ENCODE results near the gene SEZ6L.

The SEZ6L gene

GRCh38 chr22:26322179-26322905, 153.1 kb downstream of the SEZ6L start:
- peaks cover 0 to 4% (median 0%) of the 10 kb centered on the region in 5 donors for H3K4me1 ChIP-seq (ENCODE audit: control insufficient read depth in 5 of 5, insufficient read depth in 5 of 5, low read length in 5 of 5)
- H3K4me3 ChIP-seq (ENCODE audit: low read depth in 1 of 5, low read length in 5 of 5), result no peak overlapping the region

GRCh38 chr22:26323013-26323412, 153.8 kb downstream of the SEZ6L start:
- Histone ChIP-seq H3K4me1 (ENCODE audit: control insufficient read depth in 5 of 5, insufficient read depth in 5 of 5, low read length in 5 of 5) (peaks cover 0 to 4% (median 0%) of the 10 kb centered on the region in 5 donors), H3K9me3 (ENCODE audit: control insufficient read depth in 5 of 5, low read length in 5 of 5) (peaks cover 0 to 2% (median 0%) of the 10 kb centered on the region in 5 donors), H3K27ac (ENCODE audit: low read depth, low read length) (no peak overlapping the region), H3K27me3 (ENCODE audit: control insufficient read depth in 5 of 5, insufficient read depth in 4 of 5, low read length in 5 of 5) (peaks cover 6 to 28% (median 18%) of the 10 kb centered on the region in 5 donors), H3K4me3 (ENCODE audit: low read depth in 1 of 5, low read length in 5 of 5) (no peak overlapping the region), H3K9ac (ENCODE audit: low read length in 5 of 5) (no peak overlapping the region), H3K36me3 (ENCODE audit: control insufficient read depth in 5 of 5, insufficient read depth in 5 of 5, low read length in 5 of 5) (no peaks in the 10 kb centered on the region)

More at GRCh38 chr22:26322179-26322905, 153.1 kb downstream of the SEZ6L start:
- Histone ChIP-seq H3K36me3 (ENCODE audit: control insufficient read depth in 5 of 5, insufficient read depth in 5 of 5, low read length in 5 of 5) (no peaks in the 10 kb centered on the region), H3K9ac (ENCODE audit: low read length in 5 of 5) (no peak overlapping the region), H3K9me3 (ENCODE audit: control insufficient read depth in 5 of 5, low read length in 5 of 5) (peaks cover 0 to 2% (median 0%) of the 10 kb centered on the region in 5 donors), H3K27ac (ENCODE audit: low read depth, low read length) (no peak overlapping the region), H3K27me3 (ENCODE audit: control insufficient read depth in 5 of 5, insufficient read depth in 4 of 5, low read length in 5 of 5) (peaks cover 6 to 25% (median 14%) of the 10 kb centered on the region in 5 donors)

- no peaks in the 10 kb centered on the region for H3K36me3 ChIP-seq (ENCODE audit: control insufficient read depth in 5 of 5, insufficient read depth in 5 of 5, low read length in 5 of 5)
- no peak overlapping the region for H3K9ac ChIP-seq (ENCODE audit: low read length in 5 of 5)
- H3K27me3 ChIP-seq (ENCODE audit: control insufficient read depth in 5 of 5, insufficient read depth in 4 of 5, low read length in 5 of 5), result peaks cover 6 to 28% (median 18%) of the 10 kb centered on the region in 5 donors
- peaks cover 0 to 2% (median 0%) of the 10 kb centered on the region in 5 donors for H3K9me3 ChIP-seq (ENCODE audit: control insufficient read depth in 5 of 5, low read length in 5 of 5)
- no peak overlapping the region for H3K27ac ChIP-seq (ENCODE audit: low read depth, low read length)
- no peak overlapping the region for H3K4me3 ChIP-seq (ENCODE audit: low read depth in 1 of 5, low read length in 5 of 5)
- peaks cover 0 to 4% (median 0%) of the 10 kb centered on the region in 5 donors for H3K4me1 ChIP-seq (ENCODE audit: control insufficient read depth in 5 of 5, insufficient read depth in 5 of 5, low read length in 5 of 5)
Measured at GRCh38 chr22:26324150-26324549, 154.9 kb downstream of the SEZ6L start.

GRCh38 chr22:26325641-26326040, 156.4 kb downstream of the SEZ6L start:
- Histone ChIP-seq H3K9me3 (ENCODE audit: control insufficient read depth in 5 of 5, low read length in 5 of 5) (peaks cover 0 to 2% (median 0%) of the 10 kb centered on the region in 5 donors), H3K36me3 (ENCODE audit: control insufficient read depth in 5 of 5, insufficient read depth in 5 of 5, low read length in 5 of 5) (no peaks in the 10 kb centered on the region), H3K9ac (ENCODE audit: low read length in 5 of 5) (no peak overlapping the region), H3K4me1 (ENCODE audit: control insufficient read depth in 5 of 5, insufficient read depth in 5 of 5, low read length in 5 of 5) (peaks cover 0 to 4% (median 0%) of the 10 kb centered on the region in 5 donors), H3K27ac (ENCODE audit: low read depth, low read length) (no peak overlapping the region), H3K4me3 (ENCODE audit: low read depth in 1 of 5, low read length in 5 of 5) (no peak overlapping the region), H3K27me3 (ENCODE audit: control insufficient read depth in 5 of 5, insufficient read depth in 4 of 5, low read length in 5 of 5) (peaks cover 3 to 28% (median 18%) of the 10 kb centered on the region in 5 donors)

- Histone ChIP-seq H3K4me1 (ENCODE audit: control insufficient read depth in 5 of 5, insufficient read depth in 5 of 5, low read length in 5 of 5) (no peaks in the 10 kb centered on the region), H3K4me3 (ENCODE audit: low read depth in 1 of 5, low read length in 5 of 5) (no peak overlapping the region), H3K27ac (ENCODE audit: low read depth, low read length) (no peak overlapping the region), H3K9me3 (ENCODE audit: control insufficient read depth in 5 of 5, low read length in 5 of 5) (no peaks in the 10 kb centered on the region), H3K36me3 (ENCODE audit: control insufficient read depth in 5 of 5, insufficient read depth in 5 of 5, low read length in 5 of 5) (no peaks in the 10 kb centered on the region), H3K9ac (ENCODE audit: low read length in 5 of 5) (no peak overlapping the region), H3K27me3 (ENCODE audit: control insufficient read depth in 5 of 5, insufficient read depth in 4 of 5, low read length in 5 of 5) (peaks cover 3 to 28% (median 18%) of the 10 kb centered on the region in 5 donors)
Measured at GRCh38 chr22:26326803-26327202, 157.5 kb downstream of the SEZ6L start.

- no peaks in the 10 kb centered on the region for H3K4me1 ChIP-seq (ENCODE audit: control insufficient read depth in 5 of 5, insufficient read depth in 5 of 5, low read length in 5 of 5)
- H3K9me3 ChIP-seq (ENCODE audit: control insufficient read depth in 5 of 5, low read length in 5 of 5), result no peaks in the 10 kb centered on the region
- H3K27me3 ChIP-seq (ENCODE audit: control insufficient read depth in 5 of 5, insufficient read depth in 4 of 5, low read length in 5 of 5), result peaks cover 3 to 27% (median 18%) of the 10 kb centered on the region in 5 donors
- H3K4me3 ChIP-seq (ENCODE audit: low read depth in 1 of 5, low read length in 5 of 5), result no peak overlapping the region
- H3K27ac ChIP-seq (ENCODE audit: low read depth, low read length), result no peak overlapping the region
- H3K9ac ChIP-seq (ENCODE audit: low read length in 5 of 5), result no peak overlapping the region
- H3K36me3 ChIP-seq (ENCODE audit: control insufficient read depth in 5 of 5, insufficient read depth in 5 of 5, low read length in 5 of 5), result no peaks in the 10 kb centered on the region
Measured at GRCh38 chr22:26327306-26327705, 158.0 kb downstream of the SEZ6L start.

GRCh38 chr22:26328221-26328620, 159.0 kb downstream of the SEZ6L start:
- no peaks in the 10 kb centered on the region for H3K4me1 ChIP-seq (ENCODE audit: control insufficient read depth in 5 of 5, insufficient read depth in 5 of 5, low read length in 5 of 5)
- H3K4me3 ChIP-seq (ENCODE audit: low read depth in 1 of 5, low read length in 5 of 5), result no peak overlapping the region
- no peaks in the 10 kb centered on the region for H3K36me3 ChIP-seq (ENCODE audit: control insufficient read depth in 5 of 5, insufficient read depth in 5 of 5, low read length in 5 of 5)
- peaks cover 8 to 29% (median 24%) of the 10 kb centered on the region in 5 donors for H3K27me3 ChIP-seq (ENCODE audit: control insufficient read depth in 5 of 5, insufficient read depth in 4 of 5, low read length in 5 of 5)
- H3K9ac ChIP-seq (ENCODE audit: low read length in 5 of 5), result no peak overlapping the region
- H3K9me3 ChIP-seq (ENCODE audit: control insufficient read depth in 5 of 5, low read length in 5 of 5), result no peaks in the 10 kb centered on the region
- H3K27ac ChIP-seq (ENCODE audit: low read depth, low read length), result no peak overlapping the region

- Histone ChIP-seq H3K4me3 (ENCODE audit: low read depth in 1 of 5, low read length in 5 of 5) (no peak overlapping the region), H3K36me3 (ENCODE audit: control insufficient read depth in 5 of 5, insufficient read depth in 5 of 5, low read length in 5 of 5) (no peaks in the 10 kb centered on the region), H3K9ac (ENCODE audit: low read length in 5 of 5) (no peak overlapping the region), H3K9me3 (ENCODE audit: control insufficient read depth in 5 of 5, low read length in 5 of 5) (no peaks in the 10 kb centered on the region), H3K27me3 (ENCODE audit: control insufficient read depth in 5 of 5, insufficient read depth in 4 of 5, low read length in 5 of 5) (peaks cover 4 to 26% (median 21%) of the 10 kb centered on the region in 5 donors), H3K27ac (ENCODE audit: low read depth, low read length) (no peak overlapping the region), H3K4me1 (ENCODE audit: control insufficient read depth in 5 of 5, insufficient read depth in 5 of 5, low read length in 5 of 5) (no peaks in the 10 kb centered on the region)
Measured at GRCh38 chr22:26330971-26331625, 161.8 kb downstream of the SEZ6L start.

- no peak overlapping the region for H3K9ac ChIP-seq (ENCODE audit: low read length in 5 of 5)
- H3K36me3 ChIP-seq (ENCODE audit: control insufficient read depth in 5 of 5, insufficient read depth in 5 of 5, low read length in 5 of 5), result no peaks in the 10 kb centered on the region
- no peaks in the 10 kb centered on the region for H3K9me3 ChIP-seq (ENCODE audit: control insufficient read depth in 5 of 5, low read length in 5 of 5)
- H3K27ac ChIP-seq (ENCODE audit: low read depth, low read length), result no peak overlapping the region
- no peaks in the 10 kb centered on the region for H3K4me1 ChIP-seq (ENCODE audit: control insufficient read depth in 5 of 5, insufficient read depth in 5 of 5, low read length in 5 of 5)
- peaks cover 2 to 21% (median 14%) of the 10 kb centered on the region in 5 donors for H3K27me3 ChIP-seq (ENCODE audit: control insufficient read depth in 5 of 5, insufficient read depth in 4 of 5, low read length in 5 of 5)
- H3K4me3 ChIP-seq (ENCODE audit: low read depth in 1 of 5, low read length in 5 of 5), result no peak overlapping the region
Measured at GRCh38 chr22:26333088-26333800, 164.0 kb downstream of the SEZ6L start.

GRCh38 chr22:26334232-26334631, 165.0 kb downstream of the SEZ6L start:
- Histone ChIP-seq H3K9ac (ENCODE audit: low read length in 5 of 5) (no peak overlapping the region), H3K27me3 (ENCODE audit: control insufficient read depth in 5 of 5, insufficient read depth in 4 of 5, low read length in 5 of 5) (peaks cover 2 to 21% (median 16%) of the 10 kb centered on the region in 5 donors), H3K4me3 (ENCODE audit: low read depth in 1 of 5, low read length in 5 of 5) (no peak overlapping the region), H3K27ac (ENCODE audit: low read depth, low read length) (no peak overlapping the region), H3K36me3 (ENCODE audit: control insufficient read depth in 5 of 5, insufficient read depth in 5 of 5, low read length in 5 of 5) (no peaks in the 10 kb centered on the region), H3K9me3 (ENCODE audit: control insufficient read depth in 5 of 5, low read length in 5 of 5) (no peaks in the 10 kb centered on the region), H3K4me1 (ENCODE audit: control insufficient read depth in 5 of 5, insufficient read depth in 5 of 5, low read length in 5 of 5) (no peaks in the 10 kb centered on the region)

All from subcutaneous abdominal adipose tissue (tissue), 5 donors.